Measurements from ENCODE around the gene CACNG1. TPM values are rescaled to one million over a fixed set of nuclear protein-coding genes. Genes with fewer than 3 reads are reported as not detected.

Gene CACNG1
- total RNA-seq, 1 donor from 2014 or later = not detected

DNA sequence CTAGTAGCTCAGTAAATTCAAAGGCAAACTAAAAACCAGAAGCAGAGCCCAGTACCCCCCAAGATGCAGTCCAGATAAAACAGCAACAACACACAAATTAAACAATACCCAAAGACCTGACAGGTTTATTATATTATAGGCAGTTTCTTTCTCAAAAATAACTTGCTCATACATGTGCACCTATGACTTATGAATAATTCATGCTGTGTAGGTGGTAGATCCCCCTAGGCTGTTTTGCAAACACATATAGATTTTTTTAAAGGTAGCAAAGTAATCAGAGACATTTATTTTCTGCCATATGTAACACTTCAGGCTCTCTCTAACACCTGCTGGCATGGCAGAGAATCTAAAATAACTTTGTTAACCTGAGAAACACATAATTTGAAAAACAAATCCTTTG lies 27.2 kb downstream of the CACNG1 start:
- peaks cover 6% of the 10 kb centered on the region for H3K36me3 Mint-ChIP-seq (ENCODE audit: low read depth)
- no peak overlapping the region for H3K4me3 Mint-ChIP-seq (ENCODE audit: unreplicated experiment)
- DNase-seq (ENCODE audit: low spot score) = no peak
- peaks cover 6% of the 10 kb centered on the region for H3K4me1 Mint-ChIP-seq (ENCODE audit: low read depth)
- TF ChIP-seq, protein P1, sequence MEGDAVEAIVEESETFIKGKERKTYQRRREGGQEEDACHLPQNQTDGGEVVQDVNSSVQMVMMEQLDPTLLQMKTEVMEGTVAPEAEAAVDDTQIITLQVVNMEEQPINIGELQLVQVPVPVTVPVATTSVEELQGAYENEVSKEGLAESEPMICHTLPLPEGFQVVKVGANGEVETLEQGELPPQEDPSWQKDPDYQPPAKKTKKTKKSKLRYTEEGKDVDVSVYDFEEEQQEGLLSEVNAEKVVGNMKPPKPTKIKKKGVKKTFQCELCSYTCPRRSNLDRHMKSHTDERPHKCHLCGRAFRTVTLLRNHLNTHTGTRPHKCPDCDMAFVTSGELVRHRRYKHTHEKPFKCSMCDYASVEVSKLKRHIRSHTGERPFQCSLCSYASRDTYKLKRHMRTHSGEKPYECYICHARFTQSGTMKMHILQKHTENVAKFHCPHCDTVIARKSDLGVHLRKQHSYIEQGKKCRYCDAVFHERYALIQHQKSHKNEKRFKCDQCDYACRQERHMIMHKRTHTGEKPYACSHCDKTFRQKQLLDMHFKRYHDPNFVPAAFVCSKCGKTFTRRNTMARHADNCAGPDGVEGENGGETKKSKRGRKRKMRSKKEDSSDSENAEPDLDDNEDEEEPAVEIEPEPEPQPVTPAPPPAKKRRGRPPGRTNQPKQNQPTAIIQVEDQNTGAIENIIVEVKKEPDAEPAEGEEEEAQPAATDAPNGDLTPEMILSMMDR (IDR thresholded peaks at IDR 0.05) = no peak
- H3K27me3 Mint-ChIP-seq (ENCODE audit: low read depth) = no peaks in the 10 kb centered on the region
- no peaks in the 10 kb centered on the region for H3K9me3 Mint-ChIP-seq (ENCODE audit: low read depth)
- H3K27ac Mint-ChIP-seq (ENCODE audit: unreplicated experiment) = no peak overlapping the region

DNA sequence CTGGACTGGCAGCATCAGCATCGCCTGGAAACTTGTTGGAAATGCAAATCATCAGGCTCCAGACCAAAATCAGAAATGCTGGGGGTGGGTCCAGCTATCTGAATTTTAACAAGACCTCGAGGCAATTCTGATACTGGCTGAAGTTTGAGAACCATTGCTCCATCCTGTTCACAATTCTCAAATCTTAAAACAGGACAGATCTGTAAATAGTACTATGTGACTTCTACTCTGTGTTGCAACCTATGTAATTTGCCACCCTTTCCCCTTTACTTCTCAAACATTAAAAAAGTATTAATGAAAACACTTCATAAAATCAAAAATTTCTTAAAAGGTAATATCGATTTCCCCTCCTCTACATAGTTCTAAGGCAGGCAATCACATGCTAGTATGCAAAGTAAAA lies 28.5 kb downstream of the CACNG1 start:
- Mint-ChIP-seq H3K4me3 (ENCODE audit: unreplicated experiment) (no peak overlapping the region), H3K36me3 (ENCODE audit: low read depth) (peaks cover 6% of the 10 kb centered on the region), H3K4me1 (ENCODE audit: low read depth) (peaks cover 6% of the 10 kb centered on the region), H3K9me3 (ENCODE audit: low read depth) (no peaks in the 10 kb centered on the region), H3K27me3 (ENCODE audit: low read depth) (no peaks in the 10 kb centered on the region), H3K27ac (ENCODE audit: unreplicated experiment) (no peak overlapping the region)
- TF ChIP-seq, protein P1 (IDR thresholded peaks at IDR 0.05) = no peak
- DNase-seq (ENCODE audit: low spot score) = no peak

DNA sequence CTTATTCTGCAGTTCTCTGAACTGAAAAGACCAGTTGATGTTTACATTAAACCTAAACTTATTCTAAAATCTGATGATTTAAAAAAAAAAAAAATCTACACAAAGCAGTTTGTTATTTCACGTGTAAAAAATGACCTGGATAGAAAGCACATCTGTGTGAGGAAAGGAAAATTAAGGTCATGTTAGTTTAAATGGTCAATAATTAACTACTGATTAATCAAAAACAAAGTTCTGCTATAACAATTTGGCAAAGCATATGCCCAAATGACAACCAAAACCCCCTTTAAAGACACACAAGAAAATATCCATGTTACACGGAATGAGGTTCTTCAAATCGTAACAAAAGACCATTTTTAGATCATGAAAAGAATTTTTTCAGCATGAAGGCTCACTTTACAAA lies 30.4 kb downstream of the CACNG1 start:
- H3K36me3 Mint-ChIP-seq (ENCODE audit: low read depth) = peaks cover 8% of the 10 kb centered on the region
- H3K4me1 Mint-ChIP-seq (ENCODE audit: low read depth) = peaks cover 6% of the 10 kb centered on the region
- no peak overlapping the region for H3K4me3 Mint-ChIP-seq (ENCODE audit: unreplicated experiment)
- DNase-seq (ENCODE audit: low spot score) = no peak
- H3K27me3 Mint-ChIP-seq (ENCODE audit: low read depth) = no peaks in the 10 kb centered on the region
- H3K9me3 Mint-ChIP-seq (ENCODE audit: low read depth) = no peaks in the 10 kb centered on the region
- no peak overlapping the region for H3K27ac Mint-ChIP-seq (ENCODE audit: unreplicated experiment)
- TF ChIP-seq, protein P1 (IDR thresholded peaks at IDR 0.05) = no peak

DNA sequence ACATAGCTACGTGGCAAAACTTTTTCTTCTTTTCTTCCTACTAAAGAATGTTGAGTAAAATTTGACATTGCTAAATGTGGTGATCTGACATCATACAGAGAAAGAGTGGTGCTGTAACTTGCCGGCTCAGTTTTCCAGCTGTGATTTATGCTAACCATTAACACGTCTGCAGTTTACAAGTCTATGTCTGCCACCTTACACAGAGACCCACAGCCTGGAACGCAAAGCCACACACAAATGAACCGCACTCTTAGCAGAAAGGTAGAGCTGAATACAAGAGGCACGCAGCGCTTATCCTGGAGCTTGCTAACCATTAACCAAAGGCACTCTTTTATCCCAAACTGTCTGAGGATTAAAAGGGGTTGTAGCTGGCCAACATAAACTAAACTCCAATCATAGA lies 31.9 kb downstream of the CACNG1 start:
- TF ChIP-seq, protein P1 (IDR thresholded peaks at IDR 0.05) = no peak
- H3K4me3 Mint-ChIP-seq (ENCODE audit: unreplicated experiment) = no peak overlapping the region
- no peak for DNase-seq (ENCODE audit: low spot score)
- H3K36me3 Mint-ChIP-seq (ENCODE audit: low read depth) = peaks cover 8% of the 10 kb centered on the region
- H3K27ac Mint-ChIP-seq (ENCODE audit: unreplicated experiment) = no peak overlapping the region
- no peaks in the 10 kb centered on the region for H3K9me3 Mint-ChIP-seq (ENCODE audit: low read depth)
- H3K27me3 Mint-ChIP-seq (ENCODE audit: low read depth) = no peaks in the 10 kb centered on the region
- peaks cover 6% of the 10 kb centered on the region for H3K4me1 Mint-ChIP-seq (ENCODE audit: low read depth)

DNA sequence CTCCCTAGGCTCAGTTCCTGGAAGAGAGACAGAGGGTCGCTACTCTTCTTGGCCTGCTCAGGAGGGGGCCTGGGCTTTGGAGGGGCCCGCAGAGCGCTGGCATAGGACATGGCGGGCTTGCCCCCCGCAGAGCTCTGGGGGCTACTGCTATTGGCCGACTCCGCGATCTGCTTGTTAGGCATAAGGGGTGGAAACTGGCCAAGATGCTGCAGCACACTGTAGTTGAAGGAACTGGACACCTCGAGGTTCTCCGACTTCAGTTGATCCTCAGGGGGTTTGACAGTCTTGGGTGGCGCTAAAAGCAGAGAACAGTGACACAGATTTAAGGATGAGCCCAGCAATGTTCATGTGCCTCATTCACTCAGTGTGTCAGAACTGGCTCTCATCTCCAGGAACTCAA lies 33.9 kb downstream of the CACNG1 start:
- H3K27ac Mint-ChIP-seq (ENCODE audit: unreplicated experiment) = no peak overlapping the region
- peaks cover 6% of the 10 kb centered on the region for H3K4me1 Mint-ChIP-seq (ENCODE audit: low read depth)
- TF ChIP-seq, protein P1 (IDR thresholded peaks at IDR 0.05) = no peak
- no peak for DNase-seq (ENCODE audit: low spot score)
- H3K4me3 Mint-ChIP-seq (ENCODE audit: unreplicated experiment) = no peak overlapping the region
- H3K36me3 Mint-ChIP-seq (ENCODE audit: low read depth) = peaks cover 5% of the 10 kb centered on the region
- no peaks in the 10 kb centered on the region for H3K27me3 Mint-ChIP-seq (ENCODE audit: low read depth)
- no peaks in the 10 kb centered on the region for H3K9me3 Mint-ChIP-seq (ENCODE audit: low read depth)

Measured in chondrocyte (in vitro differentiated cells).